Measurements from ENCODE around the gene MACROD1.
A peak's percentile ranks its signal among the peaks of the same experiment; 100 is the strongest.
"Not testable (repeated sequence)": the region's sequence is repeated elsewhere in the genome, so short reads cannot be mapped to it uniquely, and the experiment has no call there.

MACROD1 gene

DNA sequence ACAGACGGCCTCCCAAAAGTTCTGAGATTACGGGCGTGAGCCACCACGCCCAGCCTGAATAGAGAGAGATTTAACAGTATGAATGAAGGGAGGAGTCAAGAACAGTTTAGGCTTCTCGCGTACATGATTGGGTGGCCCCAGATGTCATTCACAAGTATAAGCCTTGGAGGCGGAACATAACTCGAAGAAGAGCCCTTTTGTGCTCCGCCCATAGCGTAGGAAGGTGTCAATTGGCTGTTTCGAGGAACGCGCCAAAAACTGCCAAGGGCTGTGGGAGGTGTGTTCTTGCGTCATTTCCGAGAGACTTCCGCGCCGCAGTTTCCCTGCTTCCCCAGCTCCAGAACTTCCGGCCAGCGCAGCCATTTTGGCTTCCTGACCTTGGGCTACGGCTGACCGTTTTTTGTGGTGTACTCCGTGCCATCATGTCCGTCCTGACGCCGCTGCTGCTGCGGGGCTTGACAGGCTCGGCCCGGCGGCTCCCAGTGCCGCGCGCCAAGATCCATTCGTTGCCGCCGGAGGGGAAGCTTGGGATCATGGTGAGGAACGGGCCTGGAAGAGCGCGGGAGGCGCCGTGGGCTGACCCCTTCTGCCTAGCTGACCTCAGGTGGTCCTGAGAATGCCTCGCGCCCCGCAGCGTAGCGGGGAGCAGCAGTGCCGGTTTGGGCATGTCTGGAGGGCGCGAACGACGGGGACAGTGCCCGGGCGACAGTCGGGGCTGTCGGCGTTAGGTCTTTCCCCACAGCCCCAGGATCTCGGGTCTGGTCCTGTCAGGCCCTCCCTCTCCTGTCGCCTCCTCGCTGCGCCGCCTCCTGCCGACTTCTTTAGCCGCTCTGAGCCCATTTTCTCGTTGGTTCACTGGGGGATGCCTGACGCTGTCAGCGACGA, 191.4 kb downstream of the MACROD1 start, which contains the start of gene COX8A:
Gene COX8A (plus strand): TSS at position 362 of the 885 bp plus-strand sequence. CDS start 61 bp downstream, at position 423.
- H3K4me3 ChIP-seq (ENCODE audit: low read depth, low read length): peak within 1 kb of the TSS; percentile 98

DNA sequence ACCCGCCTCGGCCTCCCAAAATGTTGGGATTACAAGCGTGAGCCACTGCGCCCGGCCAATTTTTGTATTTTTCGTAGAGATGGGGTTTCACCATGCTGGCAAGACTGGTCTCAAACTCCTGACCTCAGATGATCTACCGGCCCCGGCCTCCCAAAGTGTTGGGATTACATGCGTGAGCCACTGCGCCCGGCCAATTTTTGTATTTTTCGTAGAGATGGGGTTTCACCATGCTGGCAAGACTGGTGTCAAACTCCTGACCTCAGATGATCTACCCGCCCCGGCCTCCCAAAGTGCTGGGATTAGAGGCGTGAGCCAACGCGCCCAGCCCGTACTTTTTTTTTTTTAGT, 192.0 kb downstream of the MACROD1 start:
- H3K4me3 ChIP-seq (ENCODE audit: low read depth, low read length): not testable (repeated sequence)

DNA sequence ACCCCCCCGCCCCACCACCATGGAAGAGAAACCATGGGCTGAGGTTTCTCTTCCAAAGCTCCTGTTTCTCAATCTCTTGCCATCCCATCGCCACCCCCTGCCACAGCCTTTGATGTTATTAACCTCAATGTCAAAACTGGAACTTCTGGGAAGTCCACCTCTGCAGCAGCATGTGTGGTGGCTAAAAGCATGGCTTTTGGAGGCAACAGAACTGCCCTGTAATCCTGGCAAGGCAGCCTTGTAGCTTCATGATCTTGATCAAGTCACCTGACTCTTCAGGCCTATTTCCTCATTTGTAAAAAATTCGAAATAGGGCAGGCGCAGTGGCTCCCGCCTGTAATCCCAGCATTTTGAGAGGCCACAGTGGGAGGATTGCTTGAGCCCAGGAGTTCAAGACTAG, 195.0 kb downstream of the MACROD1 start:
- no peak overlapping the region for H3K4me3 ChIP-seq (ENCODE audit: low read depth, low read length)

DNA sequence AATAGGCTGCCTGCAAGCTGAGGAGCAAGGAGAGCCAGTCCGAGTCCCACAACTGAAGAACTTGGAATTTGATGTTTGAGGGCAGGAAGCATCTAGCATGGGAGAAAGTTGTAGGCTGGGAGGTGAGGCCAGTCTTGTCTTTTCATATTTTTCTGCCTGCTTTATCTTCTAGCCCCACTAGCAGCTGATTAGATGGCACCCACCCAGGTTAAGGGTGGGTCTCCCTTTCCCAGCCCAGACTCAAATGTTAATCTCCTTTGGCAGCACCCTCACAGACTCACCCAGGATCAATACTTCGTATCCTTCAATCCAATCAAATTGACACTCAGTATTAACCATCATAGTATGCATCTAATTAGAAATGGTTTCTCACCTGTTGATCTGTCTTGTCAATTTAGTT, 196.5 kb downstream of the MACROD1 start:
- H3K4me3 ChIP-seq (ENCODE audit: low read depth, low read length): no peak overlapping the region

DNA sequence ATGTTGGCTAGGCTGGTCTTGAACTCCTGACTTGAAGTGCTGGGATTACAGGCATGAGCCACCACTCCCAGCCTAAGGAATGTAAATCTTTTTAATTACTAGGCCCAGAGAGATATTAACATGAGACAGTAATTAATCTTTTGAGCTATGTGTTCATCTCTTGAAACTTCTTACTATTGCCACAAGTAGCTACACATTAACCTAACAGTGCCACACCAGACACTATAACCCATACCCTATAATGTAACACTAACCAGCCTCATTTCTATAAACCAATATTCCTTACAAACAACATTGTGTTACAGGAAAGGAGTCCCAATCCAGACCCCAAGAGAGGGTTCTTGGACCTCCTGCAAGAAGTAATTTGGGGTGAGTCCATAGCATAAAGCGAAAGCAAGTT, 199.5 kb downstream of the MACROD1 start:
- H3K4me3 ChIP-seq (ENCODE audit: low read depth, low read length): no peak overlapping the region

DNA sequence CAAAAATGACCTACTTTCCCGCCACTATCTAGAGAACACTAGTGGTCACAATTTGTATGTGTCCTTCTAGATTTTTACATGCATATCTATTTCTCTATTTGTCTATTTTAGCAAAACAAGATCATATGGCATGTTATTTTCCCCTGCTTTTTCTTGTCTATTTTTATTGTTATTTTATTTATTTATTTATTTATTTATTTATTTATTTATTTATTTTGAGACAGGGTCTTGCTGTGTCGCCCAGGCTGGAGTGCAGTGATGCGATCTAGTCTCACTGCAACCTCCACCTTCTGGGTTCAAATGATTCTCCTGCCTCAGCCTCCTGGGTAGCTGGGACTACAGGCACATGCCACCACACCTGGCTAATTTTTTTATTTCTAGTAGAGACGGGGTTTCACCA, 202.0 kb downstream of the MACROD1 start:
- not testable (repeated sequence) for H3K4me3 ChIP-seq (ENCODE audit: low read depth, low read length)

DNA sequence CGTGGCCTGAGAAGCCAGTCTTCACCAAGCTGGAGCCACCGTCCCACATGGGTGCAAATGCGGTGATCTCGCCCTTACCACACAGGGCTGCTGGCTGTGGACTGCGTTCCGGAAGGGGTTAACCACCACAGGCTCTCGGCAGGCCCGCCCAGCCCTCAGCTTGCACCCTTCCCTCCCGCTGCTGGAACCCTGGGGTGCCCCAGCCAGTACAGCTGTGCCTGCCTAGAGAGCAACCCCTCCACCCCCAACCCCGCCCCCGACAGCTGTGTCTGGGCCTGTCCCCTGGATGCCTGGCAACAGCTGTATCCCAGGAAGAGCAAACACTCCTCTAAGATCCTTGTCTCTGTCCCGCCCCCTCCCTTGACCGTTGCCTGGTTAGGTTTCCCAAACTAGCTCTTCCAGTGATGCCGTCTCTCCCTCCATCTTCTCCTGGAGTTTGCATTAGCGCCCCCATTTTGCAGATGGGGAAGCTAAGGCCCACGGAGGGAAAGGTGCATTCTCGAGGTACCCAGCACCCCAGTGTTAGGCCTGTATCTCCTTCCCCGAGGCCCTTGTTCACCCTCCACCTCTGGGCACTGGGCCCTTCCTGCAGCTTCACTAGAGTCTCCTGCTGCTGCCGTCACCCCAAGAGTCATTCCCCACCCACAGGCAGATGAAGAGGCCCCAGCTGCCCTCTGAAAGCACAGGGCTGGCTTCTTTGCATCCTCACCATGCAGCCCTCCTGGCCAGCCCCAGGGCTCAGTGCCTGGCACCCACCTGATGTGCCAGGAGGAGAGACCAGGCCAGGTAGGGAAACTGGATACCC, 204.1 kb downstream of the MACROD1 start:
- no peak overlapping the region for H3K4me3 ChIP-seq (ENCODE audit: low read depth, low read length)

DNA sequence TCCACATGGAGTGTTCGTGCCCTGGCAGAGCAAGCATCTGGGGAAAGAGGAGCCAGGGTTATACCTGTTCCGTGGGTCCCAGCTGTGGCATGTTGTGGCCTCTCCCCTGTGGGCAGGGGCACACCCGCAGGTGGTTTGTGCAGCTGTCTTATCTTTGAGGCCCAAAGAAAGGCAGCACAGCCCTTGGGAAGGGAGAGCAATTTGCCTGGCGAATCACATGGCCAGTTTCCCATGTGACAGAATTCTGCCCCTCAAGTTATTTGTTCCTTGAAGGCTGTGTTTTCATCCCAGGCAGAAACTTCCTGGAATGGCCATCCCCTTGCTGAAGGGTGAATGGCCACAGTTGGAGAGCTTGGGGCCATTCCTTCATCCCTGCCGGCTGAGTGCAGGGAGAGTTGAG, 207.9 kb downstream of the MACROD1 start:
- no peak overlapping the region for H3K4me3 ChIP-seq (ENCODE audit: low read depth, low read length)

DNA sequence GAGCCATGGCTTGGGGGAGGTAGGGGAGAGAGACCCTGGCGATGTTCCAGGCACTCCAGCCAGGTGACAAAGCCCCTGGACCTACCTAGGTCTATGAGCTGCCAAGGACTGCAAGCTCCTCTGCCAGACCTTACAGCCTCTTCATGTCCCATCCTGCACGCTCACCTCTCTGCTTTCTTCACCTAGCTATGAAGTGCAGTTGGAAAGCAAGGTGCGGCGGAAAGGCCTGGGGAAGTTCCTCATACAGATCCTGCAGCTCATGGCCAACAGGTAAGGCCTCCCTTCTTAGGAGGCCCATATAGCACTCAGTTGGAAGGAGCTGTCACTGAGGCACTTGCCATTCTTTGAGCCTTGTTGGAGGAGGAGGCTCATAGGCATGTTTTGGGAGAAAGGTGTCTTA, 213.3 kb downstream of the MACROD1 start:
- no peak overlapping the region for H3K4me3 ChIP-seq (ENCODE audit: low read depth, low read length)

DNA sequence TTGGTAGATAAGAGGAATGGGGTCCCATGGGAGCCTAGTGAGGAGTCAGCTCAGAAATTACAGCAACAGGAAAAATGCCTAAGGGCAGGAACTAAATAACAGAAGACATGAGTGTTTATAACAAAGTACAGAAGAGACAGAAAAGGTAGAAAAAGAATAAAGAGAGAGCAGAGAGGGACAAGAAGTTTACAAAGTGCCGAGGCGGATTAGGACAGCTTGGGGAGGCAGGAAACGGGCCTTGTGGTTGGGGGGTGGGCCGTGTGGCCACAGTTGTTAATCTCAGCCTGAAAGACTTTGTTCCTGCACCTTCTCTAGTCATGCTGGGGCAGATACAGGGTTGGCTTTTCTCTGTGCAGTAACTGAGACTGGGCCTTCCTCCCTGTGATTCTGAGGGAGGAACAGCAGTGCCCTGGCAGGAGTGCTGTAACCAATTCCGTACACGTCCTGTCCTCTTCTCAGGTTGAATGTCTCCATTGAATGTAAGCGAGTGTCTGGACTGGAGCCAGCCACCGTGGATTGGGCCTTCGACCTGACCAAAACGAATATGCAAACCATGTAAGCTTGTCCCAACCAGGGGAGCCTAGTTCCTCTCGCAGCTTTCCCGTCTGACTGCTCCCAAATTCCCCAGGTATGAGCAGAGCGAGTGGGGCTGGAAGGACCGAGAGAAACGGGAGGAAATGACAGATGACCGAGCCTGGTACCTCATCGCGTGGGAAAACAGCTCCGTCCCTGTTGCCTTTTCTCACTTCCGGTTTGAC, 214.0 kb downstream of the MACROD1 start:
- no peak overlapping the region for H3K4me3 ChIP-seq (ENCODE audit: low read depth, low read length)

All from iPS-11a (cell line).